DOHH2 (cell line): ENCODE results near the gene FAM149B1.

Experiments used
- H3F3A ChIP-seq: fragments of 200-600 bp; sonication (generic), shearing (Covaris generic); 2 replicates; pipeline ENCODE4 v1.6.0; 2016; ENCODE audit warnings: antibody characterized with exemption, mild to moderate bottlenecking; ENCODE audit not compliant: control insufficient read depth, insufficient read depth
- H3K27ac ChIP-seq: fragments of 200-600 bp; sonication (generic); 2 replicates; pipeline ENCODE4 v1.5.1; 2014; ENCODE audit warnings: low read depth, mild to moderate bottlenecking, low read length, moderate library complexity
- H3K27me3 ChIP-seq: fragments of 200-600 bp; sonication (generic); 2 replicates; pipeline ENCODE4 v1.6.1; 2014; ENCODE audit warnings: mild to moderate bottlenecking, low read length, mixed read lengths; ENCODE audit not compliant: control insufficient read depth
- H3K36me3 ChIP-seq: fragments of 200-600 bp; sonication (generic); 2 replicates; pipeline ENCODE4 v1.6.1; 2014; ENCODE audit warnings: mild to moderate bottlenecking, low read length, moderate library complexity, mixed read lengths; ENCODE audit not compliant: control insufficient read depth
- H3K4me1 ChIP-seq: fragments of 200-600 bp; sonication (generic); 2 replicates; pipeline ENCODE4 v1.6.1; 2014; ENCODE audit warnings: mild to moderate bottlenecking, low read length, mixed read lengths; ENCODE audit not compliant: control insufficient read depth
- H3K4me2 ChIP-seq: fragments of 200-600 bp; sonication (generic); 2 replicates; pipeline ENCODE4 v1.6.0; 2014; ENCODE audit warnings: mild to moderate bottlenecking, low read length, moderate library complexity
- H3K4me3 ChIP-seq: fragments of 200-600 bp; sonication (generic); 2 replicates; pipeline ENCODE4 v1.5.1; 2014; ENCODE audit warnings: mild to moderate bottlenecking, low read length, mixed read lengths
- H3K79me2 ChIP-seq: fragments of 200-600 bp; sonication (generic); 2 replicates; pipeline ENCODE4 v1.6.1; 2014; ENCODE audit warnings: mild to moderate bottlenecking, low read length, mixed read lengths; ENCODE audit not compliant: control insufficient read depth
- H3K9me2 ChIP-seq: fragments of 200-600 bp; sonication (generic); replicated peaks from 2 replicates; pipeline ENCODE4 v1.6.1; 2014; ENCODE audit warnings: mild to moderate bottlenecking, low read length, mixed read lengths; ENCODE audit not compliant: control insufficient read depth
- H3K9me3 ChIP-seq: fragments of 200-600 bp; sonication (generic); 2 replicates; pipeline ENCODE4 v1.6.1; 2014; ENCODE audit warnings: antibody characterized with exemption, low read length, mixed read lengths; ENCODE audit not compliant: control insufficient read depth, insufficient read depth
- H4K20me1 ChIP-seq: fragments of 200-600 bp; sonication (generic); 2 replicates; pipeline ENCODE4 v1.6.0; 2014; ENCODE audit warnings: low read depth, mild to moderate bottlenecking, antibody characterized with exemption, low read length, moderate library complexity; ENCODE audit not compliant: control insufficient read depth, insufficient read depth
- EZH2phosphoT487 ChIP-seq: fragments of 200-600 bp; sonication (generic); IDR thresholded peaks from 2 replicates; pipeline ENCODE4 v1.6.1; 2017; ENCODE audit warnings: borderline replicate concordance, mild to moderate bottlenecking, antibody characterized with exemption, low read length, moderate library complexity, mixed read lengths
- TF ChIP-seq, protein P1 (sequence below): fragments of 200-600 bp; sonication (generic); IDR thresholded peaks from one replicate; pipeline ENCODE4 v1.5.1; 2014; ENCODE audit warnings: antibody characterized with exemption, mild to moderate bottlenecking, low read depth, low read length; ENCODE audit not compliant: poor library complexity, severe bottlenecking

FAM149B1 gene

DNA sequence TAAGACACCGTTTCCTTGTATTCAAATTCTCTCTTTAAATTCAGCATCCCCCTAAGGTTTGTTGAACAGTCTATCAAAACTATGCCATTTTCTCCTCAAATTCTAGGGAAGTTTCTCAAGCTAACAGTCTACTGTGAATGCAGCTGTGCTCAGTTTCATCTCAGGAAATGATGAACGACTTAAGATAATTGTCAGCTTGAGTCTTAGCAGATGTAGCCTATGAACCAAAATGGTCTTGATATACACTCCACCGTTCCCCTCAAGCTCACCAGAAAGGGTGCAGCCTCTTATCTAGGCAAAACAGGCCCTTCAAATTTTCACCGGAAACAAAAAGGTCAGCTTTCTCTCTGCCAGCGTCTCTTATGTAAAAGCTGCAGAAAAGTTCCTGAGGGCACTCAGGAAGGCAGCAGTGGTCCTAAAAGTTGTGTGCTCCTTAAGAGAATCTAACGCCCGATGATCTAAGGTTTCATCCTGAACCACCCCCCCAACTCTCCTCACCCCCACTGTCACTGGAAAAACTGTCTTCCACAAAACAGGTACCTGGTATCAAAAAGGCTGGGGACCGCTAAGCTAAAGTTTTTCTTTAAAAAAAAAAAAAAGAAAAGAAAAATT, 77.1 kb downstream of the FAM149B1 start:
- Histone ChIP-seq H3K4me2 (peak overlapping the region; percentile 91), H3K27me3 (no peaks in the 10 kb centered on the region), H3K79me2 (peaks cover 71% of the 10 kb centered on the region), H3K9me2 (no peaks in the 10 kb centered on the region), H3K4me3 (peak overlapping the region; percentile 97), H3F3A (peaks cover 32% of the 10 kb centered on the region), H3K9me3 (no peaks in the 10 kb centered on the region), H3K36me3 (peaks cover 90% of the 10 kb centered on the region), H4K20me1 (peaks cover 4% of the 10 kb centered on the region; the same call in 1 of the 2 replicates), H3K27ac (no peak overlapping the region), H3K4me1 (peaks cover 50% of the 10 kb centered on the region)
- TF ChIP-seq, protein P1, sequence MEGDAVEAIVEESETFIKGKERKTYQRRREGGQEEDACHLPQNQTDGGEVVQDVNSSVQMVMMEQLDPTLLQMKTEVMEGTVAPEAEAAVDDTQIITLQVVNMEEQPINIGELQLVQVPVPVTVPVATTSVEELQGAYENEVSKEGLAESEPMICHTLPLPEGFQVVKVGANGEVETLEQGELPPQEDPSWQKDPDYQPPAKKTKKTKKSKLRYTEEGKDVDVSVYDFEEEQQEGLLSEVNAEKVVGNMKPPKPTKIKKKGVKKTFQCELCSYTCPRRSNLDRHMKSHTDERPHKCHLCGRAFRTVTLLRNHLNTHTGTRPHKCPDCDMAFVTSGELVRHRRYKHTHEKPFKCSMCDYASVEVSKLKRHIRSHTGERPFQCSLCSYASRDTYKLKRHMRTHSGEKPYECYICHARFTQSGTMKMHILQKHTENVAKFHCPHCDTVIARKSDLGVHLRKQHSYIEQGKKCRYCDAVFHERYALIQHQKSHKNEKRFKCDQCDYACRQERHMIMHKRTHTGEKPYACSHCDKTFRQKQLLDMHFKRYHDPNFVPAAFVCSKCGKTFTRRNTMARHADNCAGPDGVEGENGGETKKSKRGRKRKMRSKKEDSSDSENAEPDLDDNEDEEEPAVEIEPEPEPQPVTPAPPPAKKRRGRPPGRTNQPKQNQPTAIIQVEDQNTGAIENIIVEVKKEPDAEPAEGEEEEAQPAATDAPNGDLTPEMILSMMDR: no peak
- TF ChIP-seq EZH2phosphoT487: no peak

DNA sequence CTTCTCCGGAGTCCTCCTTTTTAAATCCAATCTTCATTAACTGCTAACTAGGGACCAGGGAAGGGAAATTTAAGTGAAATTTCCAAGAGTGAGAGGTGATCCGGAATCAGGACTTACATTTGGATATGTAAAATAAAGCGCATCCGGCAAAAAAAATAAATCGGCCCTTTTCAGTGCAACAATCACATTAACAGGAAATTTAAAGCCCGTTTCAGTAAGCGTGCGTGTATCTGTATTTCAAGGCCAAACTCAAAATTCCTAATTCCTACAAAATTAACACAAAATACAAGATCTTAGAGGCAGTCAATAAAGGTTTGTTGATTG, 78.4 kb downstream of the FAM149B1 start:
- Histone ChIP-seq H3K27me3 (no peaks in the 10 kb centered on the region), H4K20me1 (peaks cover 4% of the 10 kb centered on the region; the same call in 1 of the 2 replicates), H3K9me3 (no peaks in the 10 kb centered on the region), H3K79me2 (peaks cover 84% of the 10 kb centered on the region), H3K4me3 (peak overlapping the region; percentile 97), H3K4me2 (peak overlapping the region; percentile 91), H3K9me2 (no peaks in the 10 kb centered on the region), H3K36me3 (peaks cover 90% of the 10 kb centered on the region), H3K27ac (peak overlapping the region; percentile 87), H3K4me1 (peaks cover 63% of the 10 kb centered on the region), H3F3A (peaks cover 34% of the 10 kb centered on the region)
- no peak for TF ChIP-seq EZH2phosphoT487
- TF ChIP-seq, protein P1: no peak

DNA sequence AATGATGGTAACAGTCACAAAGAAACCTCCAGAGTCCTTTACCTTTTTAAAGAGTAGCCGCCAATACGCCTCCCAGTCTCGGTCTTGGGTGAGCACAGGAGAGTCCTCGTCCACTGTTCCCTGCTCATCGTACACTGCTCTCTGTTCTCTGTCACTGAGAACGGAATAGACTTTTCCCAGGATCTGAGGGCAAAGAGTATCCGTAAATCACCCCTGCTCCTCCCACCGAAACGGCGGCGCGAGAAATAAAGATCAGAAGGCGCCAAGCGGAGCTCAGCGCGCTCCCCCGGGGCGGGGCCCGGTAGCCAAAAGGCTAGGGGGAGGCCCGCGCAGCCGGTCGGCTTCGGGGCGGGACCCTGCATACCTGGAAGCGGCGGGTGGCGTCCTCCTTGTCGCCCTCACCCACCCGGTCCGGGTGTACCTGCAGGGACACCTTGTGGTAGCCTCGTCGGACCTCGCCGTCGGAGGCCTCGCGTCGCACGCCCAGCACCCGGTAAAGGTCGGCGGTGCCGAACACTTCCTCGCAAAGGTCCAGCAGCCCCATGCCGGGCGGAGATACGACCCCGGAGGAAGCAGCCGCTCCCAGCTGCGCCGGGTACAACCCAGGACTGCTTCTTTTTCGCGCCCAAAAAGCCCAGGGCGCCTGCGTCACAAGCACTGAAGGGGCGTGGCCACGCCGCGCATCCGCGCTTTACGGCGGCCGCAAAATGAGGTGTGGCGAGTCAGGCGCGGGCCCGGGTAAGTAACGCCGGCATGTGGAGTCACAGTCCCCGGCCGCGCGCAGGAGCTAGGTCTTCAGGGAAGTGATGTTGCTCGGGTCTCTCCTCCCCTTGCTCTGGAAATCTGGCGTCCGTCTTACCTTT, 79.0 kb downstream of the FAM149B1 start, which contains the start of gene DNAJC9:
Gene DNAJC9, minus strand, starts transcription at position 610 of the 863 bp plus-strand sequence. Its CDS starts 66 bp downstream, at position 544.
- peak within 1 kb of the TSS; percentile 87 for H3K27ac ChIP-seq
- H3K4me2 ChIP-seq: peak within 1 kb of the TSS; percentile 91
- H3K4me3 ChIP-seq: peak within 1 kb of the TSS; percentile 97
- peaks cover 67% of the 10 kb centered on the region for H3K4me1 ChIP-seq
- peaks cover 90% of the 10 kb centered on the region for H3K79me2 ChIP-seq
- peaks cover 30% of the 10 kb centered on the region for H3F3A ChIP-seq
- peaks cover 4% of the 10 kb centered on the region; the same call in 1 of the 2 replicates for H4K20me1 ChIP-seq
- H3K36me3 ChIP-seq: peaks cover 90% of the 10 kb centered on the region
- H3K27me3 ChIP-seq: no peaks in the 10 kb centered on the region
- no peaks in the 10 kb centered on the region for H3K9me2 ChIP-seq
- no peaks in the 10 kb centered on the region for H3K9me3 ChIP-seq
- TF ChIP-seq EZH2phosphoT487: no peak
- TF ChIP-seq, protein P1: peak; percentile 23
